Loucy (cell line): Measurements from ENCODE around the gene SRA1.

ENCODE experiments used
- H2AFZ ChIP-seq: fragments of 200-600 bp; sonication (generic); 2 replicates; pipeline ENCODE4 v1.6.0; 2016; ENCODE audit warnings: antibody characterized with exemption, mild to moderate bottlenecking, low read length, moderate library complexity
- H3F3A ChIP-seq: fragments of 200-600 bp; 2 replicates; pipeline ENCODE4 v1.6.0; 2016; ENCODE audit warnings: antibody characterized with exemption, low read depth, mild to moderate bottlenecking
- H3K27me3 ChIP-seq: fragments of 200-600 bp; sonication (generic); 2 replicates; pipeline ENCODE4 v1.6.1; 2014; ENCODE audit warnings: low read length, mild to moderate bottlenecking; ENCODE audit not compliant: insufficient read depth, poor library complexity, severe bottlenecking
- H3K36me3 ChIP-seq: fragments of 200-600 bp; sonication (generic); 2 replicates; pipeline ENCODE4 v1.6.1; 2016; ENCODE audit warnings: low read length; ENCODE audit not compliant: insufficient read depth
- H3K4me1 ChIP-seq: fragments of 200-600 bp; sonication (generic); 2 replicates; pipeline ENCODE4 v1.5.1; 2014; ENCODE audit warnings: low read length, mild to moderate bottlenecking; ENCODE audit not compliant: insufficient read depth, poor library complexity, severe bottlenecking
- H3K4me2 ChIP-seq: fragments of 200-600 bp; sonication (generic); 2 replicates; pipeline ENCODE4 v1.6.0; 2014; ENCODE audit warnings: antibody characterized with exemption, low read length, low read depth, mild to moderate bottlenecking; ENCODE audit not compliant: poor library complexity, severe bottlenecking
- H3K4me3 ChIP-seq: fragments of 200-600 bp; sonication (generic); 2 replicates; pipeline ENCODE4 v1.5.1; 2014; ENCODE audit warnings: low read length, mild to moderate bottlenecking, mixed read lengths; ENCODE audit not compliant: poor library complexity, severe bottlenecking
- H3K79me2 ChIP-seq: fragments of 200-600 bp; sonication (generic); 2 replicates; pipeline ENCODE4 v1.6.1; 2014; ENCODE audit warnings: low read length; ENCODE audit not compliant: insufficient read depth
- H3K9ac ChIP-seq: fragments of 200-600 bp; sonication (generic); 2 replicates; pipeline ENCODE4 v1.6.0; 2014; ENCODE audit warnings: mild to moderate bottlenecking, low read depth, low read length, moderate library complexity; ENCODE audit not compliant: poor library complexity, severe bottlenecking
- H3K9me2 ChIP-seq: fragments of 200-600 bp; sonication (generic); replicated peaks from 2 replicates; pipeline ENCODE4 v1.6.1; 2016; ENCODE audit warnings: low read depth, low read length, mixed read lengths
- H3K9me3 ChIP-seq: fragments of 200-600 bp; sonication (generic); 2 replicates; pipeline ENCODE4 v1.6.1; 2014; ENCODE audit warnings: mild to moderate bottlenecking, antibody characterized with exemption, low read length, low read depth; ENCODE audit not compliant: insufficient read depth
- H4K20me1 ChIP-seq: fragments of 200-600 bp; sonication (generic); 2 replicates; pipeline ENCODE4 v1.6.0; 2014; ENCODE audit warnings: antibody characterized with exemption, low read length, mild to moderate bottlenecking; ENCODE audit not compliant: insufficient read depth, poor library complexity, severe bottlenecking
- EZH2phosphoT487 ChIP-seq: fragments of 200-600 bp; IDR thresholded peaks from 2 replicates; pipeline ENCODE4 v1.6.1; 2018; ENCODE audit warnings: antibody characterized with exemption, mild to moderate bottlenecking, moderate library complexity, borderline replicate concordance
- TF ChIP-seq, protein P1 (sequence below): fragments of 200-600 bp; sonication (generic); conservative IDR thresholded peaks from 2 replicates; pipeline ENCODE4 v1.5.1; 2014; ENCODE audit warnings: mild to moderate bottlenecking, antibody characterized with exemption, low read length

Gene SRA1

DNA sequence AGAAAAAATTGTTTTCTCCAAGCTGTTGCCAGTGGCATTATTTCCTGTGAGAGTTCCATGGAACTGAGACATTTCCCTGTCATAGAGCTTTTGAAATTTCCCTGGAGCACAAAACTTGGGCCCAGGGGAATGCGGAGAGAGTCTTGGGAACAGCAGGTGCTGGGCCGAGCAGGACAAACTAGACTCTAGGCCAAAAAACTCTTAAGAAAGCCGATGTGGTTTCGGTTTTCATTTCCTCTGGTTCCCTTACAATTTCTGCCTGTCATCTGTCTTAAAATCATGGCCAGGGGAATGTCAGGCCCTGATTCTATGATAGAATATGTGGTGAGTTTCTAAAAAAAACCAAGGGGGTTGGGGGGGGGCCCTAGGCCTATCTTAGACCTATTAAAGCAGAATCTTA is 11.9 kb upstream of the SRA1 start:
- Histone ChIP-seq H4K20me1 (no peaks in the 10 kb centered on the region), H3K4me3 (no peak overlapping the region), H3F3A (no peaks in the 10 kb centered on the region), H3K27me3 (no peaks in the 10 kb centered on the region), H3K36me3 (peaks cover 3% of the 10 kb centered on the region; the same call in 1 of the 2 replicates), H3K4me2 (no peak overlapping the region), H2AFZ (no peak overlapping the region), H3K9me2 (no peaks in the 10 kb centered on the region), H3K4me1 (peaks cover 17% of the 10 kb centered on the region), H3K9ac (no peak overlapping the region), H3K79me2 (peaks cover 31% of the 10 kb centered on the region), H3K9me3 (no peaks in the 10 kb centered on the region)
- TF ChIP-seq EZH2phosphoT487: no peak
- TF ChIP-seq, protein P1, sequence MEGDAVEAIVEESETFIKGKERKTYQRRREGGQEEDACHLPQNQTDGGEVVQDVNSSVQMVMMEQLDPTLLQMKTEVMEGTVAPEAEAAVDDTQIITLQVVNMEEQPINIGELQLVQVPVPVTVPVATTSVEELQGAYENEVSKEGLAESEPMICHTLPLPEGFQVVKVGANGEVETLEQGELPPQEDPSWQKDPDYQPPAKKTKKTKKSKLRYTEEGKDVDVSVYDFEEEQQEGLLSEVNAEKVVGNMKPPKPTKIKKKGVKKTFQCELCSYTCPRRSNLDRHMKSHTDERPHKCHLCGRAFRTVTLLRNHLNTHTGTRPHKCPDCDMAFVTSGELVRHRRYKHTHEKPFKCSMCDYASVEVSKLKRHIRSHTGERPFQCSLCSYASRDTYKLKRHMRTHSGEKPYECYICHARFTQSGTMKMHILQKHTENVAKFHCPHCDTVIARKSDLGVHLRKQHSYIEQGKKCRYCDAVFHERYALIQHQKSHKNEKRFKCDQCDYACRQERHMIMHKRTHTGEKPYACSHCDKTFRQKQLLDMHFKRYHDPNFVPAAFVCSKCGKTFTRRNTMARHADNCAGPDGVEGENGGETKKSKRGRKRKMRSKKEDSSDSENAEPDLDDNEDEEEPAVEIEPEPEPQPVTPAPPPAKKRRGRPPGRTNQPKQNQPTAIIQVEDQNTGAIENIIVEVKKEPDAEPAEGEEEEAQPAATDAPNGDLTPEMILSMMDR: no peak

DNA sequence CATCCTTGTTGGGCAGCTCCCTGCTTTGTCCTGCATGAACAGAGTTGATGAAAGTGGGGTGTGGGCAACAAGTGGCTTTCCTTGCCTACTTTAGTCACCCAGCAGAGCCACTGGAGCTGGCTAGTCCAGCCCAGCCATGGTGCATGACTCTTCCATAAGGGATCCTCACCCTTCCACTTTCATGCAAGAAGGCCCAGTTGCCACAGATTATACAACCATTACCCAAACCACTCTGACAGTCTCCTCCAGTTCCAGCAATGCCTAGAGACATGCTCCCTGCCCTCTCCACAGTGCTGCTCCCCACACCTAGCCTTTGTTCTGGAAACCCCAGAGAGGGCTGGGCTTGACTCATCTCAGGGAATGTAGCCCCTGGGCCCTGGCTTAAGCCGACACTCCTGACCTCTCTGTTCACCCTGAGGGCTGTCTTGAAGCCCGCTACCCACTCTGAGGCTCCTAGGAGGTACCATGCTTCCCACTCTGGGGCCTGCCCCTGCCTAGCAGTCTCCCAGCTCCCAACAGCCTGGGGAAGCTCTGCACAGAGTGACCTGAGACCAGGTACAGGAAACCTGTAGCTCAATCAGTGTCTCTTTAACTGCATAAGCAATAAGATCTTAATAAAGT is 11.3 kb upstream of the SRA1 start:
- Histone ChIP-seq H2AFZ (no peak overlapping the region), H3K4me2 (no peak overlapping the region), H3K79me2 (peaks cover 38% of the 10 kb centered on the region), H3K9me3 (no peaks in the 10 kb centered on the region), H3K36me3 (peaks cover 3% of the 10 kb centered on the region; the same call in 1 of the 2 replicates), H3F3A (no peaks in the 10 kb centered on the region), H3K9me2 (no peaks in the 10 kb centered on the region), H3K4me3 (no peak overlapping the region), H3K27me3 (no peaks in the 10 kb centered on the region), H4K20me1 (peaks cover 4% of the 10 kb centered on the region), H3K9ac (no peak overlapping the region), H3K4me1 (peaks cover 19% of the 10 kb centered on the region)
- no peak for TF ChIP-seq EZH2phosphoT487
- TF ChIP-seq, protein P1: no peak

DNA sequence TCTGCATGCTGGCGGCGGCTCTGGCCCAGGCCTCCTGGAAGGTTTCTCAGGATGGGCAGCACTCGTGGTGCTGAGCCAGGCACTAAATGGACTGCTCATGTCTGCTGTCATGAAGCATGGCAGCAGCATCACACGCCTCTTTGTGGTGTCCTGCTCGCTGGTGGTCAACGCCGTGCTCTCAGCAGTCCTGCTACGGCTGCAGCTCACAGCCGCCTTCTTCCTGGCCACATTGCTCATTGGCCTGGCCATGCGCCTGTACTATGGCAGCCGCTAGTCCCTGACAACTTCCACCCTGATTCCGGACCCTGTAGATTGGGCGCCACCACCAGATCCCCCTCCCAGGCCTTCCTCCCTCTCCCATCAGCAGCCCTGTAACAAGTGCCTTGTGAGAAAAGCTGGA is 10.6 kb upstream of the SRA1 start:
- no peaks in the 10 kb centered on the region for H3K27me3 ChIP-seq
- peaks cover 24% of the 10 kb centered on the region for H3K4me1 ChIP-seq
- no peak overlapping the region for H2AFZ ChIP-seq
- TF ChIP-seq, protein P1: no peak
- no peak for TF ChIP-seq EZH2phosphoT487
- no peaks in the 10 kb centered on the region for H3F3A ChIP-seq
- H3K9me2 ChIP-seq: no peaks in the 10 kb centered on the region
- peaks cover 3% of the 10 kb centered on the region; the same call in 1 of the 2 replicates for H3K36me3 ChIP-seq
- peaks cover 6% of the 10 kb centered on the region for H4K20me1 ChIP-seq
- peaks cover 42% of the 10 kb centered on the region for H3K79me2 ChIP-seq
- H3K4me2 ChIP-seq: no peak overlapping the region
- H3K9ac ChIP-seq: no peak overlapping the region
- H3K4me3 ChIP-seq: no peak overlapping the region
- no peaks in the 10 kb centered on the region for H3K9me3 ChIP-seq
